H1 (cell line): ENCODE results near the gene MYO9A.

ENCODE experiments used
- CEBPB ChIP-seq: IDR thresholded peaks from 2 replicates; pipeline ENCODE4 v1.6.1; 2012; ENCODE audit warnings: low read depth, low read length
- CHD2 ChIP-seq: IDR thresholded peaks from 2 replicates; pipeline ENCODE4 v1.6.1; 2012; ENCODE audit warnings: low read length, improper control_type of control experiment
- CREB1 ChIP-seq: IDR thresholded peaks from 2 replicates; pipeline ENCODE4 v1.6.1; 2012; ENCODE audit warnings: inconsistent platforms
- EP300 ChIP-seq, 2 experiments: IDR thresholded peaks; 1 replicate in 1 of 2; 2 replicates in 1 of 2; pipeline ENCODE4 v1.6.1; 2011 to 2012; ENCODE audit warnings: low read depth in 2 of 2, low read length in 2 of 2, mild to moderate bottlenecking in 2 of 2, borderline replicate concordance in 1 of 2, inconsistent platforms in 1 of 2, moderate library complexity in 1 of 2
- KDM1A ChIP-seq: fragments of 200-600, 300-600 bp; sonication (generic); IDR thresholded peaks from 2 replicates; pipeline ENCODE4 v1.7.1; 2016; ENCODE audit warnings: mild to moderate bottlenecking, low read length, borderline replicate concordance
- MAFK ChIP-seq: IDR thresholded peaks from 2 replicates; pipeline ENCODE4 v1.6.1; 2012; ENCODE audit warnings: low read depth, mild to moderate bottlenecking, improper control_type of control experiment, low read length
- MAX ChIP-seq: IDR thresholded peaks from 2 replicates; pipeline ENCODE4 v1.6.1; 2012; ENCODE audit warnings: inconsistent platforms
- POLR2A ChIP-seq, 2 experiments: IDR thresholded peaks; 1 replicate in 1 of 2; 2 replicates in 1 of 2; pipeline ENCODE4 v1.6.1; 2011; ENCODE audit warnings: low read depth in 2 of 2, low read length in 2 of 2, mild to moderate bottlenecking in 2 of 2; ENCODE audit errors: control extremely low read depth in 1 of 2
- POLR2AphosphoS5 ChIP-seq: IDR thresholded peaks from 2 replicates; pipeline ENCODE4 v1.6.1; 2011; ENCODE audit warnings: low read depth, low read length
- RAD21 ChIP-seq, 2 experiments: IDR thresholded peaks in 1 of 2; conservative IDR thresholded peaks in 1 of 2; 2 replicates each; pipeline ENCODE4 v1.6.1; 2011; ENCODE audit warnings: low read depth in 2 of 2, low read length in 2 of 2, improper control_type of control experiment in 1 of 2, inconsistent platforms in 1 of 2, mild to moderate bottlenecking in 1 of 2, moderate library complexity in 1 of 2
- RNF2 ChIP-seq: fragments of 200-900, 300-1000 bp; sonication (generic); IDR thresholded peaks from 2 replicates; pipeline ENCODE4 v1.7.1; 2016; ENCODE audit warnings: borderline replicate concordance, low read depth, mild to moderate bottlenecking, antibody characterized with exemption, low read length; ENCODE audit not compliant: poor library complexity, severe bottlenecking; ENCODE audit errors: missing control alignments
- ZNF274 ChIP-seq: IDR thresholded peaks from 2 replicates; pipeline ENCODE4 v1.7.0; 2012; ENCODE audit warnings: low read length, borderline replicate concordance; ENCODE audit errors: extremely low read depth
- TF ChIP-seq, protein P1 (sequence below), 3 experiments: IDR thresholded peaks; 1 replicate in 2 of 3; 2 replicates in 1 of 3; pipeline versions ENCODE4 v1.5.1 to v1.6.1; 2011; ENCODE audit warnings: low read length in 3 of 3, mild to moderate bottlenecking in 3 of 3, inconsistent platforms in 2 of 3, low read depth in 1 of 3, moderate library complexity in 1 of 3; ENCODE audit not compliant: insufficient read depth in 1 of 3; ENCODE audit errors: control extremely low read depth in 1 of 3

DNA sequence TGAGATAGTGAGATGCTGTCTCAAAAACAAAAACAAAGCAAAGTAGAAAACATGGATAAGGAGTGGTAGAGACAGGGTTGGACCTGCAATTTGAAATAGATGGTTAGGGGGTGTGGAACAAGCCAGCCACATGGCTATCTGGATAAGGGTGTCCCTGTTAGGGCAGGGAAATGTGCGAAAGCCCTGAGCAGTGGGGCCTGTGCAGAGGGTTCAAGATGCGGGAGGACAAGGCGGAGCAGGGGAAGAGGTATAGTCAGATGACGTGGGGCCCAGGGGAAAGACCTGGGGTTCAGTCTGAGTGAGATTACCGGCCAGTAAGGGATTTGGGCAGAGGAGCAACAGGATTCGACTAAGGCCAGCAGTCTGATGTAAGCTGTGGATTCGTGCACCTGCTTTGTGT, 326.0 kb downstream of the MYO9A start:
- TF ChIP-seq POLR2AphosphoS5 (no peak), ZNF274 (no peak), CREB1 (no peak), CHD2 (no peak), CEBPB (no peak), RAD21 (IDR thresholded peaks at IDR 0.05 in 1 of 2, conservative IDR thresholded peaks at IDR 0.05 in 1 of 2; ENCODE audit: low read depth in 2 of 2, low read length in 2 of 2) (no peak), EP300 (IDR thresholded peaks at IDR 0.05; ENCODE audit: borderline replicate concordance in 1 of 2, low read depth in 2 of 2, low read length in 2 of 2) (no peak), POLR2A (IDR thresholded peaks at IDR 0.05; ENCODE audit: control extremely low read depth in 1 of 2, low read depth in 2 of 2, low read length in 2 of 2) (no peak), KDM1A (no peak), MAFK (no peak), RNF2 (no peak), MAX (no peak)
- TF ChIP-seq, protein P1, sequence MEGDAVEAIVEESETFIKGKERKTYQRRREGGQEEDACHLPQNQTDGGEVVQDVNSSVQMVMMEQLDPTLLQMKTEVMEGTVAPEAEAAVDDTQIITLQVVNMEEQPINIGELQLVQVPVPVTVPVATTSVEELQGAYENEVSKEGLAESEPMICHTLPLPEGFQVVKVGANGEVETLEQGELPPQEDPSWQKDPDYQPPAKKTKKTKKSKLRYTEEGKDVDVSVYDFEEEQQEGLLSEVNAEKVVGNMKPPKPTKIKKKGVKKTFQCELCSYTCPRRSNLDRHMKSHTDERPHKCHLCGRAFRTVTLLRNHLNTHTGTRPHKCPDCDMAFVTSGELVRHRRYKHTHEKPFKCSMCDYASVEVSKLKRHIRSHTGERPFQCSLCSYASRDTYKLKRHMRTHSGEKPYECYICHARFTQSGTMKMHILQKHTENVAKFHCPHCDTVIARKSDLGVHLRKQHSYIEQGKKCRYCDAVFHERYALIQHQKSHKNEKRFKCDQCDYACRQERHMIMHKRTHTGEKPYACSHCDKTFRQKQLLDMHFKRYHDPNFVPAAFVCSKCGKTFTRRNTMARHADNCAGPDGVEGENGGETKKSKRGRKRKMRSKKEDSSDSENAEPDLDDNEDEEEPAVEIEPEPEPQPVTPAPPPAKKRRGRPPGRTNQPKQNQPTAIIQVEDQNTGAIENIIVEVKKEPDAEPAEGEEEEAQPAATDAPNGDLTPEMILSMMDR (IDR thresholded peaks at IDR 0.05; ENCODE audit: control extremely low read depth in 1 of 3, insufficient read depth in 1 of 3, low read depth in 1 of 3, low read length in 3 of 3): no peak
